Astrocyte (in vitro differentiated cells and primary cell): Measurements from ENCODE around the gene CARM1. TPM values are rescaled to one million over a fixed set of nuclear protein-coding genes. Genes with fewer than 3 reads are reported as not detected.

Experiments
- DNase-seq: peaks from one replicate; pipeline ENCODE4 v3.0.0-alpha.2; 2010; ENCODE audit warnings: low read depth
- FAIRE-seq: peaks from 2 replicates; lab custom pipeline; 2011; peaks lifted over from hg19 to GRCh38; lab: Jason Lieb, UNC
- H2AFZ ChIP-seq: 2 replicates; pipeline ENCODE4 v1.6.0; 2012; ENCODE audit warnings: low read depth, low read length, inconsistent platforms
- H3K27ac ChIP-seq: 2 replicates; pipeline ENCODE4 v1.5.1; 2011; ENCODE audit warnings: low read depth, low read length, inconsistent platforms
- H3K27me3 ChIP-seq: 2 replicates; pipeline ENCODE4 v1.6.0; 2011; ENCODE audit warnings: low read length, inconsistent platforms; ENCODE audit not compliant: insufficient read depth
- H3K36me3 ChIP-seq: 2 replicates; pipeline ENCODE4 v1.5.1; 2011; ENCODE audit warnings: low read length, inconsistent platforms; ENCODE audit not compliant: insufficient read depth
- H3K4me1 ChIP-seq: 2 replicates; pipeline ENCODE4 v1.5.1; 2011; ENCODE audit warnings: low read length, inconsistent platforms; ENCODE audit not compliant: insufficient read depth
- H3K4me2 ChIP-seq: 2 replicates; pipeline ENCODE4 v1.6.0; 2012; ENCODE audit warnings: low read length, inconsistent platforms
- H3K4me3 ChIP-seq: 2 replicates; pipeline ENCODE4 v1.5.1; 2011; ENCODE audit warnings: low read depth, mild to moderate bottlenecking, low read length, inconsistent platforms; ENCODE audit not compliant: insufficient read depth
- H3K79me2 ChIP-seq: 2 replicates; pipeline ENCODE4 v1.6.0; 2012; ENCODE audit warnings: mild to moderate bottlenecking, low read length, inconsistent platforms; ENCODE audit not compliant: insufficient read depth
- H3K9ac ChIP-seq: 2 replicates; pipeline ENCODE4 v1.6.0; 2012; ENCODE audit warnings: mild to moderate bottlenecking, low read length, inconsistent platforms
- H3K9me3 ChIP-seq: 2 replicates; pipeline ENCODE4 v1.5.1; 2012; ENCODE audit warnings: low read depth, mild to moderate bottlenecking, low read length, inconsistent platforms; ENCODE audit not compliant: insufficient read depth
- H4K20me1 ChIP-seq: 2 replicates; pipeline ENCODE4 v1.6.0; 2012; ENCODE audit warnings: low read length, inconsistent platforms; ENCODE audit not compliant: insufficient read depth
- H3K27ac Mint-ChIP-seq: one replicate; pipeline ENCODE4 v1.8.0; 2021; ENCODE audit warnings: mild to moderate bottlenecking, mixed read lengths; ENCODE audit not compliant: unreplicated experiment
- H3K27me3 Mint-ChIP-seq: one replicate; pipeline ENCODE4 v1.8.0; 2021; ENCODE audit warnings: low read depth, mixed read lengths; ENCODE audit not compliant: unreplicated experiment
- H3K36me3 Mint-ChIP-seq: one replicate; pipeline ENCODE4 v1.8.0; 2021; ENCODE audit warnings: low read depth, mixed read lengths; ENCODE audit not compliant: unreplicated experiment
- H3K4me1 Mint-ChIP-seq: one replicate; pipeline ENCODE4 v1.8.0; 2021; ENCODE audit warnings: low read depth, mixed read lengths; ENCODE audit not compliant: unreplicated experiment
- H3K4me3 Mint-ChIP-seq: one replicate; pipeline ENCODE4 v1.8.0; 2021; ENCODE audit warnings: mild to moderate bottlenecking, moderate library complexity, mixed read lengths; ENCODE audit not compliant: unreplicated experiment
- H3K9me3 Mint-ChIP-seq: one replicate; pipeline ENCODE4 v1.8.0; 2021; ENCODE audit warnings: mild to moderate bottlenecking, mixed read lengths; ENCODE audit not compliant: unreplicated experiment
- CTCF ChIP-seq: IDR thresholded peaks from 2 replicates; pipeline ENCODE4 v1.5.1; 2011; ENCODE audit warnings: low read depth, mild to moderate bottlenecking, inconsistent platforms, low read length, moderate library complexity; ENCODE audit not compliant: insufficient read depth
- EZH2 ChIP-seq: IDR thresholded peaks from 2 replicates; pipeline ENCODE4 v1.6.1; 2012; ENCODE audit warnings: mild to moderate bottlenecking, low read length, inconsistent platforms; ENCODE audit not compliant: insufficient read depth
- total RNA-seq: library from RNA; stranded (reverse); gene quantifications from 2 replicates; pipeline ENCODE4 v1.2.1, GENCODE V29; 2021

The CARM1 gene
- total RNA-seq, 1 donor from 2014 or later: 62.6 TPM

GRCh38 chr19:10908380-10908960 is 37.1 kb downstream of the CARM1 start:
- Histone ChIP-seq H3K4me3 (no peak overlapping the region), H3K4me2 (no peak overlapping the region), H3K27me3 (no peaks in the 10 kb centered on the region), H3K79me2 (peaks cover 17% of the 10 kb centered on the region), H3K36me3 (peaks cover 5% of the 10 kb centered on the region), H4K20me1 (peaks cover 30% of the 10 kb centered on the region), H3K4me1 (no peaks in the 10 kb centered on the region), H2AFZ (no peak overlapping the region), H3K9me3 (no peaks in the 10 kb centered on the region), H3K9ac (no peak overlapping the region), H3K27ac (no peak overlapping the region)
- no peaks in the 10 kb centered on the region for H3K27me3 Mint-ChIP-seq
- TF ChIP-seq CTCF (no peak), EZH2 (no peak)
- no peak for FAIRE-seq
- no peak for DNase-seq
- no peak overlapping the region for H3K27ac Mint-ChIP-seq
- H3K4me3 Mint-ChIP-seq: no peak overlapping the region
- peaks cover 4% of the 10 kb centered on the region for H3K36me3 Mint-ChIP-seq
- peaks cover 2% of the 10 kb centered on the region for H3K9me3 Mint-ChIP-seq
- H3K4me1 Mint-ChIP-seq: peaks cover 4% of the 10 kb centered on the region

DNA sequence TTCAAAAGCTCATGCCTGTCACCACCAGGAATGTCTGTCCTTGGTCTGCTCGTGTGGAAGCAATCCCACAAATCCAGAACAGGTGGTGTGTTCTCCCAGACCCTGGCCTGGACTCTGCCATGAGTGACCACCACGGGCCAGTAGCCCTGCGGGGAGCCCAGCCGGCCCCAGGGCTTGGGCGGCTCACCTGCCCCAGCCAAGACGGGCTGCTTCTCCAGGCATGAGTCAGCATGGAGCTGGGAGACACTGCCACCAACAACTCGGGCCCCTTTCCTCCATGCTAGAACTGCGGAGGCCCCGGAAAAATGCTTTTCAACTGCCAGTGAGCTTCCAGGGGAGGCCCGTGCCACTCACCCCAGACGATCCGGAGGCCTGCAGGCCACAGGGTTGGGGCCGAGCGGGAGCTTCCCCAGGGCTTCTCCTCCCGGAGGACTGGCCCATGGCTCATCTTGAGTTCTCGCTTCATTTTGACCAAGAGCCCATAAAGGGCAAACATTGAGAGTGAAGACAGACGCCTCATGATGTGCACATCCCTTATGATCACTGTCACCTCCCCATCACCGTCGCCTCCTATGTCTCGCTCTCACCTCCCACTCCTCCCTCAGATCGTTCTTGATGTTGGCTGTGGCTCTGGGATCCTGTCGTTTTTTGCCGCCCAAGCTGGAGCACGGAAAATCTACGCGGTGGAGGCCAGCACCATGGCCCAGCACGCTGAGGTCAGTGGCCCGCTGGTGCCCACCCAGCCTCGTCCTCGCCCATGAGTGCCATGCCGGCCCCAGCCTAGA is 40.4 kb downstream of the CARM1 start:
- no peak overlapping the region for H3K4me3 Mint-ChIP-seq
- Histone ChIP-seq H3K36me3 (peaks cover 5% of the 10 kb centered on the region), H3K9ac (no peak overlapping the region), H3K27ac (no peak overlapping the region), H3K4me3 (no peak overlapping the region), H3K27me3 (no peaks in the 10 kb centered on the region), H3K9me3 (no peaks in the 10 kb centered on the region), H3K4me1 (peaks cover 14% of the 10 kb centered on the region), H2AFZ (no peak overlapping the region), H3K4me2 (no peak overlapping the region), H3K79me2 (peaks cover 4% of the 10 kb centered on the region), H4K20me1 (peaks cover 29% of the 10 kb centered on the region)
- H3K27ac Mint-ChIP-seq: no peak overlapping the region
- no peak for FAIRE-seq
- H3K27me3 Mint-ChIP-seq: no peaks in the 10 kb centered on the region
- peaks cover 13% of the 10 kb centered on the region for H3K36me3 Mint-ChIP-seq
- no peak for DNase-seq
- H3K4me1 Mint-ChIP-seq: peaks cover 13% of the 10 kb centered on the region
- no peak for TF ChIP-seq CTCF
- TF ChIP-seq EZH2: no peak
- no peaks in the 10 kb centered on the region for H3K9me3 Mint-ChIP-seq

DNA sequence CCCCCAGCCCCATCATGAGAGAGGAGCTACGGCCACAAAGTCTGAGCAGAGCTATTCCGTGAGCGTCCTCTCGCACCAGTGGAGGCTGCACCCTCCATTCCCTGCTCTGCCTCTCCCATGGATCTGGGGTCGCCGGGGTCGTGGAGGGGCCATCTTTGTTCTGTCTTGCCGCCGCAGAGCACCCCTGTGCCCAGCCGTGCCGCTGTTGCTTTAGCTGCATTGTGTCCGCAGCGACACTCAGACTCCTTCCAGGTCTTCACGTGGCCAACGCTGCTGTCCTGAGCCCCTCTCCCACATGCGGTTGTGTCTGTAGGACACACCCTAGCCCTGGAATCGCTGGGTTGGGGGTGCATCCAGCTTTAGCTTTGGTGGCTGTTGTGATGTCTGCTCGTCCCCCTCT is 41.3 kb downstream of the CARM1 start:
- H3K4me3 ChIP-seq: no peak overlapping the region
- Mint-ChIP-seq H3K36me3 (peaks cover 13% of the 10 kb centered on the region), H3K27me3 (no peaks in the 10 kb centered on the region), H3K4me1 (peaks cover 13% of the 10 kb centered on the region), H3K9me3 (no peaks in the 10 kb centered on the region), H3K4me3 (no peak overlapping the region), H3K27ac (no peak overlapping the region)
- TF ChIP-seq CTCF (no peak), EZH2 (no peak)
- no peak overlapping the region for H3K4me2 ChIP-seq
- DNase-seq (no peak), FAIRE-seq (no peak)
- no peak overlapping the region for H3K27ac ChIP-seq
- H3K27me3 ChIP-seq: no peaks in the 10 kb centered on the region
- H2AFZ ChIP-seq: no peak overlapping the region
- peaks cover 5% of the 10 kb centered on the region for H3K36me3 ChIP-seq
- peaks cover 14% of the 10 kb centered on the region for H3K4me1 ChIP-seq
- H3K9me3 ChIP-seq: no peaks in the 10 kb centered on the region
- peaks cover 4% of the 10 kb centered on the region for H3K79me2 ChIP-seq
- peaks cover 22% of the 10 kb centered on the region for H4K20me1 ChIP-seq
- H3K9ac ChIP-seq: no peak overlapping the region
